Calu3 (cell line): ENCODE data around the gene NRP1. TPM values are rescaled to one million over a fixed set of nuclear protein-coding genes. Genes with fewer than 3 reads are reported as not detected.
A peak's percentile ranks its signal among the peaks of the same experiment; 100 is the strongest.

Experiments
- BruUV-seq: library from RNA; stranded (reverse); fragments of 400-500 nt; replicated peaks from 2 replicates; lab custom pipeline; 2021; lab: Mats Ljungman, UMichigan
- CTCF ChIA-PET: fragments of 300-600 bp; sonication (Branson Sonifier 250); formaldehyde crosslinking; loops from one replicate; lab custom pipeline; 2022; ENCODE audit warnings: antibody characterized with exemption; lab: Charles Lee
- DNase-seq: peaks from one replicate; pipeline ENCODE4 v3.0.0; 2022
- H3K27ac Mint-ChIP-seq: one replicate; pipeline ENCODE4 v1.8.0; 2022; ENCODE audit warnings: mixed read lengths; ENCODE audit not compliant: unreplicated experiment
- H3K27me3 Mint-ChIP-seq: one replicate; pipeline ENCODE4 v1.8.0; 2022; ENCODE audit warnings: mixed read lengths; ENCODE audit not compliant: unreplicated experiment
- H3K36me3 Mint-ChIP-seq: one replicate; pipeline ENCODE4 v1.8.0; 2022; ENCODE audit warnings: mild to moderate bottlenecking, moderate library complexity, mixed read lengths; ENCODE audit not compliant: insufficient read depth, unreplicated experiment
- H3K4me1 Mint-ChIP-seq: one replicate; pipeline ENCODE4 v1.8.0; 2022; ENCODE audit warnings: mild to moderate bottlenecking, low read depth, mixed read lengths; ENCODE audit not compliant: unreplicated experiment
- H3K4me3 Mint-ChIP-seq: one replicate; pipeline ENCODE4 v1.8.0; 2022; ENCODE audit warnings: mild to moderate bottlenecking, low read depth, moderate library complexity, mixed read lengths; ENCODE audit not compliant: unreplicated experiment
- H3K9me3 Mint-ChIP-seq: one replicate; pipeline ENCODE4 v1.8.0; 2022; ENCODE audit warnings: low read depth, mixed read lengths; ENCODE audit not compliant: unreplicated experiment
- intact Hi-C: fragments of 100-400 bp; cut with micrococcal nuclease; formaldehyde crosslinking; loops from one replicate; pipeline ENCODE4 v1.10.0; 2022; ENCODE audit not compliant: unreplicated experiment
- total RNA-seq: library from RNA; stranded (reverse); gene quantifications from 2 replicates; pipeline ENCODE4 v1.2.3, GENCODE V29; 2022
- TF ChIP-seq, protein P1 (sequence below): fragments of 200-600 bp; IDR thresholded peaks from one replicate; pipeline ENCODE4 v1.8.0; 2022; ENCODE audit warnings: antibody characterized with exemption; ENCODE audit not compliant: unreplicated experiment

NRP1 gene
- total RNA-seq, 1 experiment from 2014 or later, result 96.3 TPM

DNA sequence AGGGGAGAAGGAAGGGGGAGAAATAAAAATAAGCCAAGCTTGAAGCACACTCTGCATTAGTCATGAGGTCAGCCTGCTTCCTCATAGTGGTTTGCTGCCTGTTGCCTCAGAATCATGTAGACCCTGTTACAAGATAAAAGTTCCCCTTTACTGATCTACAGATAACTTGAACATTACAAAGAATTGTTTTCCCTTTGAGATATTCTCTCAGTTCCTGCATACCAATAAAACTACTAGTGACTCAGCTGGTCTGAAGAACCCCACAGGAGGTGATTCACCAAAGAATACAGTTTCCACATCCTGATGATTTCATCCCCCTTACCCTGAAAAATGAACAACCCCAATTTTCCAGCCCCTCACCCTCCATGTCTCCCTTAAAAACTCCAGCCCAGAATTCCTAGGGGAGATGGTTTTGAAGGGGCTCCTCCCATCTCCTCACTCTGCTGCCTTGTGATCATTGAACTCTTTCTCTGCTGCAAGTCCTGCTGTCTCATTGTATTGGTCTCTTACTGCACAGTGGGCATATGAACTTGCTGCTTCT, 31.5 kb upstream of the NRP1 start:
- TF ChIP-seq, protein P1, sequence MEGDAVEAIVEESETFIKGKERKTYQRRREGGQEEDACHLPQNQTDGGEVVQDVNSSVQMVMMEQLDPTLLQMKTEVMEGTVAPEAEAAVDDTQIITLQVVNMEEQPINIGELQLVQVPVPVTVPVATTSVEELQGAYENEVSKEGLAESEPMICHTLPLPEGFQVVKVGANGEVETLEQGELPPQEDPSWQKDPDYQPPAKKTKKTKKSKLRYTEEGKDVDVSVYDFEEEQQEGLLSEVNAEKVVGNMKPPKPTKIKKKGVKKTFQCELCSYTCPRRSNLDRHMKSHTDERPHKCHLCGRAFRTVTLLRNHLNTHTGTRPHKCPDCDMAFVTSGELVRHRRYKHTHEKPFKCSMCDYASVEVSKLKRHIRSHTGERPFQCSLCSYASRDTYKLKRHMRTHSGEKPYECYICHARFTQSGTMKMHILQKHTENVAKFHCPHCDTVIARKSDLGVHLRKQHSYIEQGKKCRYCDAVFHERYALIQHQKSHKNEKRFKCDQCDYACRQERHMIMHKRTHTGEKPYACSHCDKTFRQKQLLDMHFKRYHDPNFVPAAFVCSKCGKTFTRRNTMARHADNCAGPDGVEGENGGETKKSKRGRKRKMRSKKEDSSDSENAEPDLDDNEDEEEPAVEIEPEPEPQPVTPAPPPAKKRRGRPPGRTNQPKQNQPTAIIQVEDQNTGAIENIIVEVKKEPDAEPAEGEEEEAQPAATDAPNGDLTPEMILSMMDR, result no peak
- peaks cover 18% of the 10 kb centered on the region for H3K9me3 Mint-ChIP-seq
- H3K27me3 Mint-ChIP-seq, result no peaks in the 10 kb centered on the region
- intact Hi-C loops, result no loop called here
- H3K27ac Mint-ChIP-seq, result peak overlapping the region; percentile 100
- peaks cover 7% of the 10 kb centered on the region for H3K36me3 Mint-ChIP-seq
- peaks cover 30% of the 10 kb centered on the region for H3K4me1 Mint-ChIP-seq
- peak overlapping the region; percentile 34 for H3K4me3 Mint-ChIP-seq
- CTCF ChIA-PET, result interaction anchor here (1.2 to 1.5 kb wide), 2 partner anchors 11 to 1080 kb away, joined by 3 read pairs; no protein-coding TSS in a partner anchor
- DNase-seq, result peak; percentile 60
- BruUV-seq, result no TSS peak

- H3K4me1 Mint-ChIP-seq, result peaks cover 30% of the 10 kb centered on the region
- intact Hi-C loops, result no loop called here
- CTCF ChIA-PET, result interaction anchor here (1.5 kb wide), 1 partner anchor 1081 kb away, joined by 3 read pairs; no protein-coding TSS in a partner anchor
- BruUV-seq, result TSS peak; percentile 95
- TF ChIP-seq, protein P1, result no peak
- H3K4me3 Mint-ChIP-seq, result peak overlapping the region; percentile 34
- peak overlapping the region; percentile 100 for H3K27ac Mint-ChIP-seq
- H3K9me3 Mint-ChIP-seq, result peaks cover 15% of the 10 kb centered on the region
- H3K36me3 Mint-ChIP-seq, result peaks cover 7% of the 10 kb centered on the region
- H3K27me3 Mint-ChIP-seq, result no peaks in the 10 kb centered on the region
- DNase-seq, result no peak
Measured at GRCh38 chr10:33365301-33365700, 30.8 kb upstream of the NRP1 start.

GRCh38 chr10:33363106-33363505, 28.6 kb upstream of the NRP1 start:
- CTCF ChIA-PET, result no interaction called here
- BruUV-seq, result no TSS peak
- intact Hi-C loops, result no loop called here

DNA sequence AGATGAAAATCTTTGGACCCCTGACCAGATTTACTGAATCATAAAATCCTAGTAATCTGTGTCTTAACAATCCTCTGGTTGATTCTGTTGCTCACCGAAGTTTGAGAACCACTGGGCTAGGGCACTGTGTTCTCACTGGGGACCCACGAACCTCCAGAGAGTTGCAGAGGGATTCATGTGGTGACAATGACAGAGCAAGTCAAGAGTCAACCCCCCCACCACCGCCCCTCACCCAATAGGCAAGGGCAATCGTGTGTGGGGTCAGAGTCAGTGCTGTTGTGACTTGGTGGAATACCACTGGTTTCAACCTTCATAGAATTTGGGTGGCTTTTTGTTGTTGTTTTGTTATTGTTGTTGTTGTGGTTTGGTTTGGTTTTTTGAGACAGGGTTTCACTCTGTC, 23.5 kb upstream of the NRP1 start:
- no peaks in the 10 kb centered on the region for H3K4me1 Mint-ChIP-seq
- no TSS peak for BruUV-seq

More at GRCh38 chr10:33363106-33363505, 28.6 kb upstream of the NRP1 start:
- Mint-ChIP-seq H3K4me1 (peaks cover 23% of the 10 kb centered on the region), H3K4me3 (no peak overlapping the region), H3K27ac (no peak overlapping the region), H3K36me3 (peaks cover 7% of the 10 kb centered on the region), H3K9me3 (peaks cover 3% of the 10 kb centered on the region), H3K27me3 (no peaks in the 10 kb centered on the region)
- TF ChIP-seq, protein P1, result no peak
- no peak for DNase-seq

More for the DNA sequence above, 23.5 kb upstream of the NRP1 start:
- Mint-ChIP-seq H3K4me3 (no peak overlapping the region), H3K9me3 (peaks cover 3% of the 10 kb centered on the region), H3K27me3 (no peaks in the 10 kb centered on the region), H3K36me3 (no peaks in the 10 kb centered on the region), H3K27ac (no peak overlapping the region)
- CTCF ChIA-PET, result no interaction called here
- no peak for DNase-seq
- TF ChIP-seq, protein P1, result no peak
- intact Hi-C loops, result no loop called here
